Measurements from ENCODE around the gene MOV10L1.

- TF ChIP-seq CTCF (conservative IDR thresholded peaks at IDR 0.05; ENCODE audit: low read depth, low read length) (no peak), EZH2 (IDR thresholded peaks at IDR 0.05; ENCODE audit: borderline replicate concordance, low read depth, low read length, poor library complexity, severe bottlenecking) (no peak)
Measured at GRCh38 chr22:50186761-50187523, 97.1 kb downstream of the MOV10L1 start.
